ENCODE measurements around the gene LATS2. TPM values are rescaled to one million over a fixed set of nuclear protein-coding genes. Genes with fewer than 3 reads are reported as not detected.

The LATS2 gene
- total and polyA plus RNA-seq, 2 of the 8 experiments (the other 6 are each of a cell fraction or from before 2014, with no cell fraction given), result 8.3 to 26.2 TPM

DNA sequence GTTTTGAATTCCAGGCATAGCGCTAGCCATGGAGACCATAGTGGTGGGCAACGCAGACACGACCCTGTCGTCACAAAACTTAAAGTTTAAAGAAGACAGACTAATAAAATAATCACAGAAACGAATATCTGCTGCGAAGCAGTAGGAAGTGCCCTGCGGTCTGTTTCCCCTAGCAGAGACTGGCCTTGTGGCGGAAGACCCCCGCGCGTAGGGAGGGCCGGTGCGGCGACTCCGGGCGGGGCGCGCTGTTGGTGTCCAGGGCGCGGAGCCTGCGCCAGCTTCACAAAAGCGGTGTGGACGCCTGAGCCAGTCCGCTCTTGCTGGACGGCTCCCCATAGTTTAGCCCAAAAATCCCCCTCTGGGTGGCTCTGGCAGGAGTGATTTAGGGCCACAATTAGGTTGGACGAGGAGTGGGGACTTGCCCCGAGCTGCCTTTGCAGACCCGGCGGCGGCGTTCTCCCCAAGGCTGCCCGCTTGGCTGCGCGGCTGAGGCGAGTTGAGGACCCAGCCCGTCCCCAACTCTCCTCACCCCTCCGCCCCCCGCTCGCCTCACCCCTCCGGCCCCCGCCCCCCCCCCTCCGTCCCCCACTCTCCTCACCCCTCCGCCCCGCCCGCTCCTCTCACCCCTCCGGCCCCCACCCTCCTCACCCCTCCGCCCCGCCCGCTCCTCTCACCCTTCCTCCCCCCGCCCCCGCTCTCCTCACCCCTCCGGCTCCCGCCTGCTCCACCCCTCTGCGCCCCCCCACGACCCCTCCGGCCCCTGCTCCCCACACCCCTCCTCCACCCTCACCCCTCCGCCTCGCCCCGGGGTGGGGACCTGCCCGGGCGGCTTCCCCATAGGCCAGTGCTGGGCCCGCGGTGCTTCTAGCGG lies 14.2 kb upstream of the LATS2 start (continued):
- TF ChIP-seq SUZ12 (IDR thresholded peaks at IDR 0.05; ENCODE audit: low read length), result no peak
- TF ChIP-seq SP4 (IDR thresholded peaks at IDR 0.05; ENCODE audit: low read length), result no peak
- no peak for TF ChIP-seq NANOG (IDR thresholded peaks at IDR 0.05; ENCODE audit: insufficient read depth, low read depth, low read length, poor library complexity, severe bottlenecking)
- TF ChIP-seq SIX5 (IDR thresholded peaks at IDR 0.05; ENCODE audit: low read depth, low read length), result no peak
- TF ChIP-seq EP300 (IDR thresholded peaks at IDR 0.05; ENCODE audit: borderline replicate concordance in 1 of 2, low read depth in 2 of 2, low read length in 2 of 2), result no peak
- TF ChIP-seq, protein P1, sequence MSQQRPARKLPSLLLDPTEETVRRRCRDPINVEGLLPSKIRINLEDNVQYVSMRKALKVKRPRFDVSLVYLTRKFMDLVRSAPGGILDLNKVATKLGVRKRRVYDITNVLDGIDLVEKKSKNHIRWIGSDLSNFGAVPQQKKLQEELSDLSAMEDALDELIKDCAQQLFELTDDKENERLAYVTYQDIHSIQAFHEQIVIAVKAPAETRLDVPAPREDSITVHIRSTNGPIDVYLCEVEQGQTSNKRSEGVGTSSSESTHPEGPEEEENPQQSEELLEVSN (IDR thresholded peaks at IDR 0.05), result no peak
- no peak for TF ChIP-seq GABPA (IDR thresholded peaks at IDR 0.05; ENCODE audit: borderline replicate concordance, insufficient read depth, low read length)
- TF ChIP-seq KDM1A (IDR thresholded peaks at IDR 0.05; ENCODE audit: borderline replicate concordance, low read length), result no peak
- TF ChIP-seq FOSL1 (IDR thresholded peaks at IDR 0.05; ENCODE audit: insufficient read depth, low read depth, low read length), result no peak
- no peak for TF ChIP-seq JUND (IDR thresholded peaks at IDR 0.05; ENCODE audit: low read length)
- TF ChIP-seq SRF (IDR thresholded peaks at IDR 0.05; ENCODE audit: low read depth, low read length), result no peak
- no peak for TF ChIP-seq TAF7 (optimal IDR thresholded peaks at IDR 0.05; ENCODE audit: borderline replicate concordance, low read depth, low read length)
- no peak for TF ChIP-seq CTBP2 (IDR thresholded peaks at IDR 0.05; ENCODE audit: borderline replicate concordance, insufficient read depth, insufficient read length, low read length)
- TF ChIP-seq POLR2A (IDR thresholded peaks at IDR 0.05; ENCODE audit: control extremely low read depth in 1 of 2, low read depth in 2 of 2, low read length in 2 of 2), result peak in 1 of 2 experiments; percentile 73; a peak in 2 of 3 replicates
- TF ChIP-seq TAF1 (IDR thresholded peaks at IDR 0.05; ENCODE audit: low read depth, low read length), result peak; percentile 71; the same call in 1 of the 2 replicates
- no peak for TF ChIP-seq GTF2F1 (IDR thresholded peaks at IDR 0.05; ENCODE audit: borderline replicate concordance, low read depth, low read length)
- no peak for TF ChIP-seq SP1 (IDR thresholded peaks at IDR 0.05; ENCODE audit: low read depth, low read length)
- TF ChIP-seq, protein P2, sequence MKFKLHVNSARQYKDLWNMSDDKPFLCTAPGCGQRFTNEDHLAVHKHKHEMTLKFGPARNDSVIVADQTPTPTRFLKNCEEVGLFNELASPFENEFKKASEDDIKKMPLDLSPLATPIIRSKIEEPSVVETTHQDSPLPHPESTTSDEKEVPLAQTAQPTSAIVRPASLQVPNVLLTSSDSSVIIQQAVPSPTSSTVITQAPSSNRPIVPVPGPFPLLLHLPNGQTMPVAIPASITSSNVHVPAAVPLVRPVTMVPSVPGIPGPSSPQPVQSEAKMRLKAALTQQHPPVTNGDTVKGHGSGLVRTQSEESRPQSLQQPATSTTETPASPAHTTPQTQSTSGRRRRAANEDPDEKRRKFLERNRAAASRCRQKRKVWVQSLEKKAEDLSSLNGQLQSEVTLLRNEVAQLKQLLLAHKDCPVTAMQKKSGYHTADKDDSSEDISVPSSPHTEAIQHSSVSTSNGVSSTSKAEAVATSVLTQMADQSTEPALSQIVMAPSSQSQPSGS (IDR thresholded peaks at IDR 0.05; ENCODE audit: low read length), result no peak
- TF ChIP-seq RAD21 (IDR thresholded peaks at IDR 0.05 in 1 of 2, conservative IDR thresholded peaks at IDR 0.05 in 1 of 2; ENCODE audit: low read depth in 2 of 2, low read length in 2 of 2), result no peak; a peak in 1 of 4 replicates
